Measurements from ENCODE around the gene NAA35. TPM values are rescaled to one million over a fixed set of nuclear protein-coding genes. Genes with fewer than 3 reads are reported as not detected.

NAA35 gene
- total RNA-seq, 4 donors from 2014 or later: 18.8 to 27.9 (median 22.2) TPM

- Histone ChIP-seq H3K4me3 (no peak overlapping the region), H3K27me3 (no peaks in the 10 kb centered on the region), H3K27ac (no peak overlapping the region), H3K9me3 (no peaks in the 10 kb centered on the region), H3K4me1 (no peaks in the 10 kb centered on the region), H3K36me3 (peaks cover 0 to 72% (median 6%) of the 10 kb centered on the region in 3 donors)
- 90 to 91% methylated on average over 4 of the region's 4 CpGs for WGBS, 2 donors
- no peak for DNase-seq (ENCODE audit: low spot score in 2 of 2)
- TF ChIP-seq EP300 (IDR thresholded peaks at IDR 0.05) (no peak), POLR2A (IDR thresholded peaks at IDR 0.05) (no peak), CTCF (IDR thresholded peaks at IDR 0.05) (no peak)
These were observed 37.5 kb downstream of the NAA35 start for GRCh38 chr9:85978496-85978895.

- Histone ChIP-seq H3K36me3 (peaks cover 0 to 76% (median 6%) of the 10 kb centered on the region in 3 donors), H3K4me1 (no peaks in the 10 kb centered on the region), H3K27me3 (no peaks in the 10 kb centered on the region), H3K4me3 (no peak overlapping the region), H3K9me3 (no peaks in the 10 kb centered on the region), H3K27ac (no peak overlapping the region)
- TF ChIP-seq POLR2A (IDR thresholded peaks at IDR 0.05) (no peak), EP300 (IDR thresholded peaks at IDR 0.05) (no peak), CTCF (IDR thresholded peaks at IDR 0.05) (no peak)
- WGBS, 2 donors: 89 to 94% methylated on average over 3 of the region's 3 CpGs
- DNase-seq (ENCODE audit: low spot score in 2 of 2): no peak
These were observed 40.4 kb downstream of the NAA35 start for GRCh38 chr9:85981369-85981768.

- Histone ChIP-seq H3K4me3 (no peak overlapping the region), H3K36me3 (peaks cover 0 to 74% (median 0%) of the 10 kb centered on the region in 3 donors), H3K4me1 (no peaks in the 10 kb centered on the region), H3K9me3 (no peaks in the 10 kb centered on the region), H3K27ac (no peak overlapping the region), H3K27me3 (no peaks in the 10 kb centered on the region)
- TF ChIP-seq POLR2A (IDR thresholded peaks at IDR 0.05) (no peak), EP300 (IDR thresholded peaks at IDR 0.05) (no peak), CTCF (IDR thresholded peaks at IDR 0.05) (no peak)
- 94 to 97% methylated on average over 2 of the region's 2 CpGs for WGBS, 2 donors
- DNase-seq (ENCODE audit: low spot score in 2 of 2): no peak
These were observed 43.5 kb downstream of the NAA35 start for GRCh38 chr9:85984457-85984856.

- no peak for TF ChIP-seq POLR2A (IDR thresholded peaks at IDR 0.05)
- no peak for TF ChIP-seq EP300 (IDR thresholded peaks at IDR 0.05)
- TF ChIP-seq CTCF (IDR thresholded peaks at IDR 0.05): no peak
- Histone ChIP-seq H3K27me3 (no peaks in the 10 kb centered on the region), H3K9me3 (no peaks in the 10 kb centered on the region), H3K4me1 (no peaks in the 10 kb centered on the region), H3K36me3 (peaks cover 0 to 64% (median 0%) of the 10 kb centered on the region in 3 donors), H3K4me3 (no peak overlapping the region), H3K27ac (no peak overlapping the region)
- no peak for DNase-seq (ENCODE audit: low spot score in 2 of 2)
- 86% methylated on average over 3 of the region's 3 CpGs for WGBS, 2 donors
These were observed 46.3 kb downstream of the NAA35 start for GRCh38 chr9:85987236-85987635.

- Histone ChIP-seq H3K4me1 (peaks cover 0 to 6% (median 0%) of the 10 kb centered on the region in 4 donors), H3K36me3 (peaks cover 0 to 54% (median 3%) of the 10 kb centered on the region in 3 donors), H3K27me3 (no peaks in the 10 kb centered on the region), H3K27ac (peak overlapping the region in 1 of 4 donors; percentile 23), H3K9me3 (no peaks in the 10 kb centered on the region), H3K4me3 (no peak overlapping the region)
- WGBS, 2 donors: 55 to 56% methylated on average over 2 of the region's 2 CpGs
- no peak for DNase-seq (ENCODE audit: low spot score in 2 of 2)
- TF ChIP-seq EP300 (IDR thresholded peaks at IDR 0.05) (no peak), POLR2A (IDR thresholded peaks at IDR 0.05) (no peak), CTCF (IDR thresholded peaks at IDR 0.05) (no peak)
These were observed 53.2 kb downstream of the NAA35 start for GRCh38 chr9:85994191-85994590.

Data from tibial nerve (tissue), 4 donors.